Left kidney (tissue), 2 donors: ENCODE measurements around the gene STXBP1. TPM values are rescaled to one million over a fixed set of nuclear protein-coding genes. Genes with fewer than 3 reads are reported as not detected.
A peak's percentile ranks its signal among the peaks of the same experiment; 100 is the strongest.

Source experiments
- DNase-seq: peaks from one replicate; pipeline ENCODE4 v3.0.0-alpha.2; 2013
- polyA plus RNA-seq: library from polyadenylated mRNA; unstranded; fragments of 120-200 nt; gene quantifications from one replicate; pipeline ENCODE4 v1.2.1, GENCODE V29; 2013; ENCODE audit not compliant: insufficient read length

STXBP1 gene
- polyA plus RNA-seq, 1 donor: 32.2 TPM

- DNase-seq: no peak
These were observed 77.4 kb downstream of the STXBP1 start for GRCh38 chr9:127689329-127690000.

- no peak for DNase-seq
These were observed 78.7 kb downstream of the STXBP1 start for GRCh38 chr9:127690735-127691134.

GRCh38 chr9:127692071-127692470, 80.0 kb downstream of the STXBP1 start:
- DNase-seq: no peak

- no peak for DNase-seq
These were observed 81.1 kb downstream of the STXBP1 start for GRCh38 chr9:127693143-127693542.

- DNase-seq: no peak
These were observed 81.6 kb downstream of the STXBP1 start for GRCh38 chr9:127693697-127694096.

- DNase-seq: no peak
These were observed 83.0 kb downstream of the STXBP1 start for GRCh38 chr9:127694890-127695720.

GRCh38 chr9:127697575-127697974, 85.5 kb downstream of the STXBP1 start:
- DNase-seq: no peak

GRCh38 chr9:127698386-127698785, 86.3 kb downstream of the STXBP1 start:
- DNase-seq: no peak

GRCh38 chr9:127698985-127699670, 87.1 kb downstream of the STXBP1 start:
- DNase-seq: peak; percentile 95

GRCh38 chr9:127700140-127700539, 88.1 kb downstream of the STXBP1 start:
- no peak for DNase-seq

GRCh38 chr9:127700594-127701255, 88.6 kb downstream of the STXBP1 start:
- no peak for DNase-seq

- DNase-seq: no peak
These were observed 91.3 kb downstream of the STXBP1 start for GRCh38 chr9:127703289-127703946.

GRCh38 chr9:127705577-127706379, 93.7 kb downstream of the STXBP1 start:
- DNase-seq: no peak

- no peak for DNase-seq
These were observed 94.8 kb downstream of the STXBP1 start, which contains the start of gene CFAP157 for GRCh38 chr9:127706836-127707241. Gene CFAP157, plus strand, starts transcription at chr9:127706988. Its CDS starts 44 bp downstream, at chr9:127707032.

- no peak for DNase-seq
These were observed 95.7 kb downstream of the STXBP1 start for GRCh38 chr9:127707766-127708165.

- DNase-seq: no peak
These were observed 97.0 kb downstream of the STXBP1 start for GRCh38 chr9:127708952-127709587.

GRCh38 chr9:127710204-127710783, 98.2 kb downstream of the STXBP1 start:
- no peak for DNase-seq

GRCh38 chr9:127711226-127711701, 99.2 kb downstream of the STXBP1 start:
- no peak for DNase-seq

GRCh38 chr9:127711831-127712274, 99.8 kb downstream of the STXBP1 start:
- DNase-seq: no peak

- DNase-seq: no peak
These were observed 100.3 kb downstream of the STXBP1 start for GRCh38 chr9:127712371-127712770.
